Thymus (tissue), 14 donors: ENCODE data around the gene TMED1. TPM values are rescaled to one million over a fixed set of nuclear protein-coding genes. Genes with fewer than 3 reads are reported as not detected.
"Not testable (repeated sequence)": the region's sequence is repeated elsewhere in the genome, so short reads cannot be mapped to it uniquely, and the experiment has no call there.

Source experiments
- DNase-seq, 9 donors: peaks; one replicate each; pipeline ENCODE4 v3.0.0-alpha.2; 2013; ENCODE audit warnings: low spot score in 9 of 9, low read depth in 6 of 9, missing footprints in 1 of 9
- H3K27ac ChIP-seq, 2 donors: one replicate each; pipeline ENCODE4 v1.5.1; 2013; ENCODE audit warnings: control low read depth in 1 of 2, low read depth in 1 of 2, low read length in 1 of 2, mild to moderate bottlenecking in 1 of 2, moderate library complexity in 1 of 2
- H3K27me3 ChIP-seq, 2 donors: one replicate each; pipeline ENCODE4 v1.5.1; 2013; ENCODE audit warnings: low read length in 1 of 2; ENCODE audit not compliant: control insufficient read depth in 2 of 2, insufficient read depth in 1 of 2
- H3K36me3 ChIP-seq, 2 donors: one replicate each; pipeline ENCODE4 v1.5.1; 2013; ENCODE audit warnings: low read length in 1 of 2, mild to moderate bottlenecking in 1 of 2, moderate library complexity in 1 of 2; ENCODE audit not compliant: control insufficient read depth in 2 of 2, insufficient read depth in 2 of 2
- H3K4me1 ChIP-seq, 2 donors: one replicate each; pipeline ENCODE4 v1.5.1; 2013; ENCODE audit warnings: low read length in 2 of 2; ENCODE audit not compliant: control insufficient read depth in 2 of 2, insufficient read depth in 2 of 2
- H3K4me3 ChIP-seq, 2 donors: one replicate each; pipeline ENCODE4 v1.5.1; 2013; ENCODE audit warnings: low read length in 2 of 2, control low read depth in 1 of 2, mild to moderate bottlenecking in 1 of 2
- H3K9me3 ChIP-seq, 2 donors: one replicate each; pipeline ENCODE4 v1.5.1; 2013; ENCODE audit warnings: low read length in 1 of 2, mild to moderate bottlenecking in 1 of 2; ENCODE audit not compliant: control insufficient read depth in 2 of 2, insufficient read depth in 1 of 2
- WGBS: extraction: QIAGEN DNeasy Blood & Tissue Kit; methylation state at CpG from one replicate; pipeline ENCODE4 v1.1.7; 2013; 5-methylcytosine and 5-hydroxymethylcytosine counted together
- long read RNA-seq, 10 donors: transcript quantifications; one replicate each; lab custom pipeline, GENCODE V29; 2026
- polyA plus RNA-seq: library from polyadenylated mRNA; stranded (reverse); fragments of 200-250 nt; gene quantifications from one replicate; pipeline ENCODE4 v1.2.3, GENCODE V29; 2013
- total RNA-seq: library from RNA; stranded (reverse); fragments of 120-200 nt; gene quantifications from one replicate; pipeline ENCODE4 v1.2.4, GENCODE V29; 2013
- donor health status: healthy.

Gene TMED1, protein sequence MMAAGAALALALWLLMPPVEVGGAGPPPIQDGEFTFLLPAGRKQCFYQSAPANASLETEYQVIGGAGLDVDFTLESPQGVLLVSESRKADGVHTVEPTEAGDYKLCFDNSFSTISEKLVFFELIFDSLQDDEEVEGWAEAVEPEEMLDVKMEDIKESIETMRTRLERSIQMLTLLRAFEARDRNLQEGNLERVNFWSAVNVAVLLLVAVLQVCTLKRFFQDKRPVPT
- 22.0 TPM for total RNA-seq
- 19.4 TPM for polyA plus RNA-seq
- long read RNA-seq, donor 1, result 0 reads
- long read RNA-seq, donor 2, transcript TMED1-201 (4 exons, 1,340 nt), result major isoform, 17 of 27 reads
- long read RNA-seq, donor 2, partial matches to known transcripts, result 10 of 27 reads
- long read RNA-seq, donor 2, other reads (novel, unspliced or antisense), result 0 of 27 reads
- long read RNA-seq, donor 3, transcript TMED1-201 (4 exons, 1,340 nt), result major isoform, 17 of 17 reads
- long read RNA-seq, donor 3, partial matches to known transcripts, result 0 of 17 reads
- long read RNA-seq, donor 3, other reads (novel, unspliced or antisense), result 0 of 17 reads
- long read RNA-seq, donor 4, partial matches to known transcripts, result 0 of 4 reads
- long read RNA-seq, donor 4, other reads (novel, unspliced or antisense), result 0 of 4 reads
- long read RNA-seq, donor 5, transcript TMED1-201 (4 exons, 1,340 nt), result major isoform, 22 of 22 reads
- long read RNA-seq, donor 5, partial matches to known transcripts, result 0 of 22 reads
- long read RNA-seq, donor 5, other reads (novel, unspliced or antisense), result 0 of 22 reads
- long read RNA-seq, donor 6, transcript TMED1-201 (4 exons, 1,340 nt), result major isoform, 9 of 9 reads
- long read RNA-seq, donor 6, partial matches to known transcripts, result 0 of 9 reads
- long read RNA-seq, donor 6, other reads (novel, unspliced or antisense), result 0 of 9 reads
- long read RNA-seq, donor 7, transcript TMED1-201 (4 exons, 1,340 nt), result major isoform, 11 of 12 reads
- long read RNA-seq, donor 7, partial matches to known transcripts, result 0 of 12 reads
- long read RNA-seq, donor 7, other reads (novel, unspliced or antisense), result 0 of 12 reads
- long read RNA-seq, donor 8, partial matches to known transcripts, result 0 of 1 reads
- long read RNA-seq, donor 8, other reads (novel, unspliced or antisense), result 0 of 1 reads
- long read RNA-seq, donor 9, partial matches to known transcripts, result 0 of 1 reads
- long read RNA-seq, donor 9, other reads (novel, unspliced or antisense), result 0 of 1 reads
- long read RNA-seq, donor 10, transcript TMED1-201 (4 exons, 1,340 nt), result major isoform, 7 of 7 reads
- long read RNA-seq, donor 10, partial matches to known transcripts, result 0 of 7 reads
- long read RNA-seq, donor 10, other reads (novel, unspliced or antisense), result 0 of 7 reads

DNA sequence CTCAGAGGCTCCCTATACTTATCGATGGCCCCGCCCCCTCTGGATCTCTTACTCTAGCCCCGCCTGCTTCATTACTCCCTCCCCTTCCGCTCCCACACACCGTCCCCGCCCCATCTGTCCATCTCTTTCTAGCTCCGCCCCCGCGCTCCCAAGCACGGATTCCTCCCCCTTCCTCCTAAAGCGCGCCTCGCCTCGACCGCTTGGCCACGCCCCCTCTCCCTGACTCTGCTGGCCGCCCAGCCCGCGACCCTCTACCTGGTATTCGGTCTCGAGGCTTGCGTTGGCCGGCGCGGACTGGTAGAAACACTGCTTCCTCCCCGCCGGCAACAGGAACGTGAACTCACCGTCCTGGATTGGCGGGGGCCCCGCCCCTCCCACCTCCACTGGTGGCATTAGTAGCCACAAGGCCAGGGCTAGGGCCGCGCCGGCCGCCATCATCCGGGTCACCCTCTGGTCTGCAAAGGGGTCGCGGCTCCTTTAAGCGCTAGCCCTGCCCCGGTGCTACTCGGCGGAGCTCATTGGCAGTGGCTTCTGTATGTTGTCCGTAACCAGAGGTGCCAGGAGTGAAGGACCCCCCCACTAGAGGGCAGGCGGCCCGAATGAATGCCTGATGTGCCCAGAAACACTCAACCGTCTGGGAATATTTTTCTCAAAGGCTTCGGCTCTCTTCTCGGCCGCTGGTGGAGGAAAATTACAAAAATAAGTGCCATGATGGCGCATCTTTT is at the start of gene TMED1:
TMED1 (minus strand) TSS at position 459 of the 725 bp plus-strand sequence; CDS start at position 438, 21 bp downstream.
- Histone ChIP-seq H3K27ac (peak within 1 kb of the TSS; percentile 90 to 97), H3K4me1 (peaks cover 0 to 18% of the 10 kb centered on the region in 2 donors), H3K4me3 (peak within 1 kb of the TSS; percentile 75 to 90), H3K36me3 (peaks cover 29 to 34% of the 10 kb centered on the region in 2 donors), H3K9me3 (peaks cover 1 to 23% of the 10 kb centered on the region in 2 donors), H3K27me3 (no peaks in the 10 kb centered on the region)
- under 1% methylated on average over 50 of the region's 50 CpGs for WGBS
- DNase-seq, result peak; percentile 78 to 95 (median 90)

DNA sequence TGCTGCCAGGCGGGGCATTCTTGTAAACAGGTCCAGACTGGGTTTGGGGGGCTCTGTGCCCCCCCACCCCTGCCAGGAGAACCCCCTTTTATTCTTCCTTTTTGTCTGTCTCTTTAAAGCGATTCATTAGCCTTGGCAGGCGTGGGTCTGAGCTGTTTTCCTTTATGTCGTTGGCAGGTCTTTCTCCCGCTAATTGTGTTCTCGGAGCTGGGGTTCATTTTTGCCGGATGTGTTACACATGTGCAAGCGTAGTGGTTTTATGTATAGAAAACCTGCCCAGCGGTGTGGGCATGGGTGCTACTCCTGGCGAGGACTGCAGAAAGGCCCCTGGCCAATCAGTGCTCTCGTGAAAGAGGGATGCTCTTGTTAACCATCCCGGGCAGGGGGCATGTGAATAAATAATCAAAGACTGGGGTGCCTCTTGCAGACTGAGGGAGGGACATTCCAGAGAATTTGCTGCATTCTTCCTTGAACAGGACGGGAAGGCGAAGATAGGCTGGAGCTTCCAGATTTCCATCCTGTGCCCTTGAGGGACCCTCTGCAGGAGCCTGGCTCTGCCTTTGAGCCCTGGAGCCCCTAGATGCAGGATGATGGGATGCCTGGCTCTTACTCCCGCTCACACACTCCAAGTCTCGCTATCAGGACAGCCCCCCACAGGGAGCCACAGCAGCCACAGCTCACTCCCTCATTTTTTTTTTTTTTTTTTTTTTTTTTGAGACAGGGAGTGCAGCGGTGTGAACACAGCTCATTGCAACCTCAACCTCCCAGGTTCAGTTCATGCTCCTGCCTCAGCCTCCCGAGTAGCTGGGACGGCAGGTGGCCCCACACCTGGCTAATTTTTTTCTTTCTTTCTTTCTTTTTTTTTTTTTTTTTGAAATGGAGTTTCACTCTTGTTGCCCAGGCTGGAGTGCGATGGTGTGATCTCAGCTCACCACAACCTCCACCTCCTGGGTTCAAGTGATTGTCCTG is 49.5 kb upstream of the TMED1 start:
- WGBS, result 97% methylated on average over 20 of the region's 20 CpGs
- DNase-seq, result no peak

DNA sequence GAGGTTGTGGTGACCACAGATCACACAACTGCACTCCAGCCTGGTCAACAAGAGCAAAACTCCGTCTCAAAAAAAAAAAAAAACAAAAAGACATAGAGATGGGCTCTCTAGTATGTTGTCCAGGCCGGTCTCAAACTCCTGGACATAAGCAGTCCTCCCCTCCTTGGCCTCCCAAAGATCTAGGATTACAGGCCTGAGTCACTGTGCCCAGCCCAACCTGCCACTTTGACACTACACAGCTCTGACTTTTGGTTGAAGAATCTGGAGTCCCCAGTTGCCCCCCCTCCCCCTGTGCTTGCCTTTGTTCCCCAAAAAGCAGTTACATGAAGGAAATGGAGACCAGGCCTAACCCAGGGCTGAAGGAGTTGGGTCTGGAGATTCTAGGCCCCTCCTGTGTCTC is 48.3 kb upstream of the TMED1 start:
- H3K4me1 ChIP-seq, result peaks cover 0 to 18% of the 10 kb centered on the region in 2 donors
- no peak overlapping the region for H3K4me3 ChIP-seq
- no peaks in the 10 kb centered on the region for H3K9me3 ChIP-seq
- WGBS, result 97% methylated on average over 2 of the region's 2 CpGs
- no peaks in the 10 kb centered on the region for H3K27me3 ChIP-seq
- no peak for DNase-seq
- H3K36me3 ChIP-seq, result peaks cover 0 to 10% of the 10 kb centered on the region in 2 donors
- no peak overlapping the region for H3K27ac ChIP-seq

More for the DNA sequence above, 49.5 kb upstream of the TMED1 start:
- no peaks in the 10 kb centered on the region for H3K9me3 ChIP-seq
- no peaks in the 10 kb centered on the region for H3K27me3 ChIP-seq
- H3K4me3 ChIP-seq, result no peak overlapping the region
- H3K27ac ChIP-seq, result no peak overlapping the region
- H3K4me1 ChIP-seq, result peaks cover 0 to 13% of the 10 kb centered on the region in 2 donors
- peaks cover 0 to 11% of the 10 kb centered on the region in 2 donors for H3K36me3 ChIP-seq

DNA sequence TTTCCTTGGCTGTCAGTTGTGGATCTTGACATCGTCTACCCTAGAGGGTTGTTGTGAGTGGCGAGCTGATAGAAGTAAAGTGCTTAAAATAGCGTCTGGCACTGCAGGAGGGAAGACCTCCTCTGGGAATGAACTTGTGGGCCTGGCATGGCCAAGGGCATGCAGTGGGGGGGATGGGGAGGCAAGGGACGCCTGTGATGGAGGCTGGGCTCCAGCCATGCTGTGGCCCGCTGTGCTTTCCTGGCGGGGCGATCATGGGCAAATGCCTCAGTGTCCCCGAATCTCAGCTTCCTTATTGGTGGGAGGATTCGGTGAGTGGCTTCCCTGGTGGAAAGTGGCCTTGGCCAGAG is 46.1 kb upstream of the TMED1 start:
- H3K27ac ChIP-seq, result no peak overlapping the region
- WGBS, result 98% methylated on average over 9 of the region's 9 CpGs
- H3K36me3 ChIP-seq, result peaks cover 0 to 10% of the 10 kb centered on the region in 2 donors
- no peaks in the 10 kb centered on the region for H3K9me3 ChIP-seq
- peaks cover 0 to 22% of the 10 kb centered on the region in 2 donors for H3K4me1 ChIP-seq
- no peak for DNase-seq
- no peaks in the 10 kb centered on the region for H3K27me3 ChIP-seq
- H3K4me3 ChIP-seq, result no peak overlapping the region

DNA sequence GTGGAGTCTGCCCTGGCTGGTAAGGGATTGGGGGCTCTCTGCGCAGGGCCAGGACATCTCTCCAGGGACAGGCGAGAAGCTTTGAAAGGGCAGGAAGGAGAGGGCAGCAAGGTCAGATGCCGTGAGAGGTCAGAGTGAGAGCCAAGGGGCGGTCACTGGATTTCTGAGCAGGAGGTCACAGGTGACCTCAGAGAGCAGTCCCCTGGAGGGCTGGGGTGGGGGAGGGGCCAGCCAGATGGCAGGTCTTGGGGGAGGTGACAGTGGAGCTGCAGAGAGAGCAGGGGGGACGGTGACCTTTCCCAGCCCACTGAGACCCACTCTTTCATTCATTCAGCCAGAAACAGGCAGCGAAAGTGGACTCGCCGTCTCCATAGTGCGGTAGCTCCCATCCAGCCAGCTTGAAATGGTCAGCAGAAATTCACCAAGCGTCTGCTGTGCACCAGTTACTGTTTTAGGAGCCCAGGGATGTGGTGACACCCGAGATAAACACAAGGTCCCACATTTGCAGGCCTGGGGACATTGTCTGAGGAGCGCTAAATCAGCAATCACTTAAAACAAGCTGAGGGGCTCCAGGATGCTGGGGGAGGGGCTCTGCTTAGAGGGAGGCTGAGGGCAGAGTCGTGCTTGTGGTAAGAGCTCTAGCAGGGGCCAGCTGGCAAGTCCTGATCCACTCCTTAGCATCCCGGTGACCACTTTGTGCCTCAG is 45.5 kb upstream of the TMED1 start:
- no peaks in the 10 kb centered on the region for H3K9me3 ChIP-seq
- 94% methylated on average over 14 of the region's 14 CpGs for WGBS
- no peak overlapping the region for H3K4me3 ChIP-seq
- DNase-seq, result no peak
- H3K27ac ChIP-seq, result no peak overlapping the region
- H3K36me3 ChIP-seq, result peaks cover 0 to 10% of the 10 kb centered on the region in 2 donors
- H3K27me3 ChIP-seq, result no peaks in the 10 kb centered on the region
- peaks cover 0 to 22% of the 10 kb centered on the region in 2 donors for H3K4me1 ChIP-seq

DNA sequence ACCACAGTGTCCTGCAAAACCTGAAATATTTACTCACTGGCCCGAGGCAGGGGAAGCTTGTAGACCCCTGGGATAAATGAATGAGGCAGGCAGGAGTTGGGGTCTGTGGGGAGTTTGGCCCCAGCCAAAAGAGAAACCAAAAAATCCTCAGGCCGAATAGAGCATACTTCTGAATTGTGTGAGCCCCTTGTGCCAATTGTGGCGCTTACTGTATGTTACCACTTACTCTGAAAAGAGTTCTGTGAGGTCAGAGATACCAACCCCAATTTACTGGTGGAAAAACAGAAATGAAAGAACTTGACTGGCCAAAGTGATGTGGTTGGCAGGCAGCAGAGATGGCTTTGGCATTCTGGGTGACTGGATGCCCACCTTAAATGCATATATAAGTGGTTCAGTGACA is 42.2 kb upstream of the TMED1 start:
- H3K9me3 ChIP-seq, result no peaks in the 10 kb centered on the region
- peaks cover 0 to 23% of the 10 kb centered on the region in 2 donors for H3K4me1 ChIP-seq
- no peak for DNase-seq
- no peaks in the 10 kb centered on the region for H3K27me3 ChIP-seq
- peaks cover 0 to 10% of the 10 kb centered on the region in 2 donors for H3K36me3 ChIP-seq
- no peak overlapping the region for H3K4me3 ChIP-seq
- 92% methylated on average over 3 of the region's 3 CpGs for WGBS
- H3K27ac ChIP-seq, result no peak overlapping the region

DNA sequence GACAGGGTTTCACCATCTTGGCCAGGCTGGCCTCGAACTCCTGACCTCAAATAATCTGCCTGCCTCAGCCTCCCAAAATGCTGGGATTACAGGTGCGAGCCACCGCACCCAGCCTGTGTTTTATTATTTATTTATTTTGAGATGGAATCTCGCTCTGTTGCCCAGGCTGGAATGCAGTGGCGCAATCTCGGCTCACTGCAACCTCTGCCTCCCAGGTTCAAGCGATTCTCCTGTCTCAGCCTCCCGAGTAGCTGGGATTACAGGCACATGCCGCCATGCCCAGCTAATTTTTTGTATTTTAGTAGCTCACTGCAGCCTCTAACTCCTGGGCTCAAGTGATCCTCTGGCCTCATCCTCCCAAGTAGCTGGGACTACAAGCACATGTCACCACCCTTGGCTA is 41.6 kb upstream of the TMED1 start:
- H3K27me3 ChIP-seq, H3K36me3 ChIP-seq, H3K27ac ChIP-seq, H3K4me3 ChIP-seq, H3K9me3 ChIP-seq, DNase-seq: not testable (repeated sequence)
- 96% methylated on average over 9 of the region's 9 CpGs for WGBS
- H3K4me1 ChIP-seq, result peaks cover 3 to 29% of the 10 kb centered on the region in 2 donors
